ENCODE measurements around the gene SSBP3.
A peak's percentile ranks its signal among the peaks of the same experiment; 100 is the strongest.

The SSBP3 gene

GRCh38 chr1:54287801-54288211 lies 118.4 kb downstream of the SSBP3 start:
- DNase-seq (ENCODE audit: low read depth): peak; percentile 48
- TF ChIP-seq CTCF (IDR thresholded peaks at IDR 0.05; ENCODE audit: low read length, missing control alignments): no peak
- no peak overlapping the region for H3K4me3 ChIP-seq (replicated peaks; ENCODE audit: low read depth, low read length)

- peak; percentile 74 for DNase-seq (ENCODE audit: low read depth)
- no peak for TF ChIP-seq CTCF (IDR thresholded peaks at IDR 0.05; ENCODE audit: low read length, missing control alignments)
- no peak overlapping the region for H3K4me3 ChIP-seq (replicated peaks; ENCODE audit: low read depth, low read length)
Observed at GRCh38 chr1:54287176-54287650, 119.0 kb downstream of the SSBP3 start.

GRCh38 chr1:54285815-54286345 lies 120.3 kb downstream of the SSBP3 start:
- H3K4me3 ChIP-seq (replicated peaks; ENCODE audit: low read depth, low read length): no peak overlapping the region
- no peak for TF ChIP-seq CTCF (IDR thresholded peaks at IDR 0.05; ENCODE audit: low read length, missing control alignments)
- DNase-seq (ENCODE audit: low read depth): no peak

- DNase-seq (ENCODE audit: low read depth): no peak
- H3K4me3 ChIP-seq (replicated peaks; ENCODE audit: low read depth, low read length): no peak overlapping the region
- no peak for TF ChIP-seq CTCF (IDR thresholded peaks at IDR 0.05; ENCODE audit: low read length, missing control alignments)
Observed at GRCh38 chr1:54284781-54285529, 121.2 kb downstream of the SSBP3 start.

GRCh38 chr1:54283635-54284385 lies 122.4 kb downstream of the SSBP3 start:
- TF ChIP-seq CTCF (IDR thresholded peaks at IDR 0.05; ENCODE audit: low read length, missing control alignments): no peak
- no peak overlapping the region for H3K4me3 ChIP-seq (replicated peaks; ENCODE audit: low read depth, low read length)
- DNase-seq (ENCODE audit: low read depth): no peak

GRCh38 chr1:54282101-54282847 lies 123.9 kb downstream of the SSBP3 start:
- H3K4me3 ChIP-seq (replicated peaks; ENCODE audit: low read depth, low read length): no peak overlapping the region
- no peak for TF ChIP-seq CTCF (IDR thresholded peaks at IDR 0.05; ENCODE audit: low read length, missing control alignments)
- no peak for DNase-seq (ENCODE audit: low read depth)

Measured in fibroblast of pulmonary artery (primary cell).